ENCODE measurements around the gene ECSCR. TPM values are rescaled to one million over a fixed set of nuclear protein-coding genes. Genes with fewer than 3 reads are reported as not detected.
"Not testable (repeated sequence)": the region's sequence is repeated elsewhere in the genome, so short reads cannot be mapped to it uniquely, and the experiment has no call there.

ECSCR gene
- total RNA-seq, 1 experiment from 2014 or later = 0.53 TPM

- Histone ChIP-seq H3K4me3 (no peak overlapping the region), H3K36me3 (peaks cover 19% of the 10 kb centered on the region), H3K27me3 (replicated peaks) (no peaks in the 10 kb centered on the region), H3K9me3 (replicated peaks) (no peaks in the 10 kb centered on the region), H3K27ac (no peak overlapping the region), H3K4me1 (replicated peaks) (no peaks in the 10 kb centered on the region; the same call in 1 of the 2 replicates)
- no peak for DNase-seq (ENCODE audit: low read depth in 1 of 2, low spot score in 2 of 2)
Observed at GRCh38 chr5:139419226-139420192, 43.0 kb downstream of the ECSCR start.

GRCh38 chr5:139418793-139419192, 43.8 kb downstream of the ECSCR start:
- Histone ChIP-seq H3K4me1 (replicated peaks) (no peaks in the 10 kb centered on the region; the same call in 1 of the 2 replicates), H3K27ac (no peak overlapping the region), H3K27me3 (replicated peaks) (no peaks in the 10 kb centered on the region), H3K4me3 (no peak overlapping the region), H3K36me3 (peaks cover 19% of the 10 kb centered on the region), H3K9me3 (replicated peaks) (no peaks in the 10 kb centered on the region)
- DNase-seq (ENCODE audit: low read depth in 1 of 2, low spot score in 2 of 2) = no peak

- no peaks in the 10 kb centered on the region for H3K9me3 ChIP-seq (replicated peaks)
- DNase-seq (ENCODE audit: low read depth in 1 of 2, low spot score in 2 of 2) = no peak
- H3K4me1 ChIP-seq (replicated peaks) = no peaks in the 10 kb centered on the region; the same call in 1 of the 2 replicates
- H3K36me3 ChIP-seq = peaks cover 19% of the 10 kb centered on the region
- no peaks in the 10 kb centered on the region for H3K27me3 ChIP-seq (replicated peaks)
- H3K27ac ChIP-seq = no peak overlapping the region
- no peak overlapping the region for H3K4me3 ChIP-seq
Observed at GRCh38 chr5:139417214-139417613, 45.3 kb downstream of the ECSCR start.

GRCh38 chr5:139416651-139417050, 45.9 kb downstream of the ECSCR start:
- H3K4me3 ChIP-seq = no peak overlapping the region
- H3K27ac ChIP-seq = no peak overlapping the region
- H3K9me3 ChIP-seq (replicated peaks) = no peaks in the 10 kb centered on the region
- H3K36me3 ChIP-seq = peaks cover 19% of the 10 kb centered on the region
- H3K4me1 ChIP-seq (replicated peaks) = no peaks in the 10 kb centered on the region; the same call in 1 of the 2 replicates
- no peaks in the 10 kb centered on the region for H3K27me3 ChIP-seq (replicated peaks)
- no peak for DNase-seq (ENCODE audit: low read depth in 1 of 2, low spot score in 2 of 2)

- no peak overlapping the region for H3K27ac ChIP-seq
Observed at GRCh38 chr5:139415869-139416268, 46.7 kb downstream of the ECSCR start.

GRCh38 chr5:139415221-139415861, 47.2 kb downstream of the ECSCR start:
- no peaks in the 10 kb centered on the region for H3K27me3 ChIP-seq (replicated peaks)

More at GRCh38 chr5:139415869-139416268, 46.7 kb downstream of the ECSCR start:
- Histone ChIP-seq H3K4me1 (replicated peaks) (no peaks in the 10 kb centered on the region; the same call in 1 of the 2 replicates), H3K36me3 (peaks cover 19% of the 10 kb centered on the region), H3K27me3 (replicated peaks) (no peaks in the 10 kb centered on the region), H3K4me3 (no peak overlapping the region), H3K9me3 (replicated peaks) (no peaks in the 10 kb centered on the region)
- no peak for DNase-seq (ENCODE audit: low read depth in 1 of 2, low spot score in 2 of 2)

GRCh38 chr5:139414581-139415130, 47.9 kb downstream of the ECSCR start:
- Histone ChIP-seq H3K9me3 (replicated peaks) (no peaks in the 10 kb centered on the region), H3K36me3 (peaks cover 10% of the 10 kb centered on the region), H3K27ac (no peak overlapping the region), H3K27me3 (replicated peaks) (no peaks in the 10 kb centered on the region), H3K4me1 (replicated peaks) (no peaks in the 10 kb centered on the region; the same call in 1 of the 2 replicates), H3K4me3 (no peak overlapping the region)
- no peak for DNase-seq (ENCODE audit: low read depth in 1 of 2, low spot score in 2 of 2)

More at GRCh38 chr5:139415221-139415861, 47.2 kb downstream of the ECSCR start:
- H3K36me3 ChIP-seq = peaks cover 16% of the 10 kb centered on the region
- no peak overlapping the region for H3K4me3 ChIP-seq
- H3K9me3 ChIP-seq (replicated peaks) = no peaks in the 10 kb centered on the region
- no peak for DNase-seq (ENCODE audit: low read depth in 1 of 2, low spot score in 2 of 2)
- no peak overlapping the region for H3K27ac ChIP-seq
- no peaks in the 10 kb centered on the region; the same call in 1 of the 2 replicates for H3K4me1 ChIP-seq (replicated peaks)

GRCh38 chr5:139413963-139414362, 48.6 kb downstream of the ECSCR start:
- no peak for DNase-seq (ENCODE audit: low read depth in 1 of 2, low spot score in 2 of 2)
- Histone ChIP-seq H3K9me3 (replicated peaks) (no peaks in the 10 kb centered on the region), H3K4me3 (no peak overlapping the region), H3K27me3 (replicated peaks) (no peaks in the 10 kb centered on the region), H3K36me3 (peaks cover 7% of the 10 kb centered on the region), H3K27ac (no peak overlapping the region), H3K4me1 (replicated peaks) (no peaks in the 10 kb centered on the region; the same call in 1 of the 2 replicates)

- DNase-seq (ENCODE audit: low read depth in 1 of 2, low spot score in 2 of 2) = no peak
- Histone ChIP-seq H3K4me3 (no peak overlapping the region), H3K4me1 (replicated peaks) (no peaks in the 10 kb centered on the region; the same call in 1 of the 2 replicates), H3K27ac (no peak overlapping the region), H3K36me3 (peaks cover 7% of the 10 kb centered on the region), H3K27me3 (replicated peaks) (no peaks in the 10 kb centered on the region), H3K9me3 (replicated peaks) (no peaks in the 10 kb centered on the region)
Observed at GRCh38 chr5:139413153-139413552, 49.4 kb downstream of the ECSCR start.

- DNase-seq (ENCODE audit: low read depth in 1 of 2, low spot score in 2 of 2) = no peak
- Histone ChIP-seq H3K4me1 (replicated peaks) (no peaks in the 10 kb centered on the region; the same call in 1 of the 2 replicates), H3K9me3 (replicated peaks) (no peaks in the 10 kb centered on the region), H3K27ac (no peak overlapping the region), H3K4me3 (no peak overlapping the region), H3K36me3 (no peaks in the 10 kb centered on the region; the same call in none of the 2 replicates), H3K27me3 (replicated peaks) (no peaks in the 10 kb centered on the region)
Observed at GRCh38 chr5:139410993-139411828, 51.3 kb downstream of the ECSCR start.

GRCh38 chr5:139410121-139410992, 52.2 kb downstream of the ECSCR start:
- Histone ChIP-seq H3K4me3 (no peak overlapping the region), H3K9me3 (replicated peaks) (no peaks in the 10 kb centered on the region), H3K27ac (no peak overlapping the region), H3K4me1 (replicated peaks) (no peaks in the 10 kb centered on the region), H3K27me3 (replicated peaks) (no peaks in the 10 kb centered on the region), H3K36me3 (no peaks in the 10 kb centered on the region; the same call in none of the 2 replicates)
- DNase-seq (ENCODE audit: low read depth in 1 of 2, low spot score in 2 of 2) = no peak

GRCh38 chr5:139409116-139409515, 53.4 kb downstream of the ECSCR start:
- H3K27me3 ChIP-seq (replicated peaks); H3K4me3 ChIP-seq; DNase-seq (ENCODE audit: low read depth in 1 of 2, low spot score in 2 of 2); H3K4me1 ChIP-seq (replicated peaks); H3K9me3 ChIP-seq (replicated peaks); H3K36me3 ChIP-seq; H3K27ac ChIP-seq: not testable (repeated sequence)
